Fibroblast of skin of right biceps (primary cell): Measurements from ENCODE around the gene MFRP.
A peak's percentile ranks its signal among the peaks of the same experiment; 100 is the strongest.

Source experiments
- DNase-seq: peaks from one replicate; pipeline ENCODE4 v3.0.0-alpha.2; 2013

The MFRP gene

GRCh38 chr11:119372260-119373058 is 26.0 kb upstream of the MFRP start:
- DNase-seq: no peak

DNA sequence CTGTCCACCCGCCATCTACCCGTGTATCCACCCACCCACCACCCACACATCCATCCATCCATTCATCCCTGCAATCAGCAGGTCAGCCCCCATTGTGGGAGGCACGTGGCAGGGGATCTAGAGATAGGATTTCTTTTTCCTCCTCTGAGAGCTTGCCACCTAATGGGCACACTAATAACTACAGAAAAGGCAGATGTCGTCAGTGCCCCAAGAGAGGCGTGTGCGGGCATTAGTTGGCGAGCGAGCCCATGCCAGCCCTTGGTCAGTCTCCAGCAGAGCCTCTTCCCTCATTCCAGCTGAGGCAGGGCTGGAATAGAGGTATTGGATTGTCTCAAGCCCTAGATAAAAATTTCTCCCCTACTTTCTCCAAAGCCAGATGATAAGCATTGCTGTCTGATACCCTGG is 25.3 kb upstream of the MFRP start:
- no peak for DNase-seq

DNA sequence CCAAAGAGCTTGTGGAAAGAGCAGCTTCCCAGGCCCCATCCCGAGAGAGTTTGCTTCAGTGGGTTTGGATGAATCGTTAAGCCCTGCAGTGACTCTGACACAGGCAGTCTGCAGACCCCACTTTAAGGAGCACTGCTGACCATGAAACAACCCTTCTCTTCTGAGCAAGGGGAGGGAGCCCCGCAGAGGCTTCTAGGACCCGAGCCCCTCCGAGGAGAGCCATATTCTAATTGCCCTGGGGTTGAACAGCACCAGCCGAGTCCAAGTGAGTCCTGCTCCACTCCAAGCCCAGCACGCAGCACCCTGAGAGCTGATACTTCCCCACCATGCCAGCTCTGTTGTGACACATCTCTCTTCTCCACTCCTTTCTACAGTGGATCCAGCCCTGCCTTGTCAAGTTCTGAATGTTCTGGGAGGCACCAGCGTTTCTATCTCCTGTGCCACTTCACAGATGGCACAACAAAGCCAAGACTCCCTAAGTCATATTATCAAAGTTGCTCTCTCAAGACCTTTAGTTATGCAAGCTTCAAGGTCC is 24.6 kb upstream of the MFRP start:
- no peak for DNase-seq

GRCh38 chr11:119370486-119371046 is 24.1 kb upstream of the MFRP start:
- DNase-seq: no peak

DNA sequence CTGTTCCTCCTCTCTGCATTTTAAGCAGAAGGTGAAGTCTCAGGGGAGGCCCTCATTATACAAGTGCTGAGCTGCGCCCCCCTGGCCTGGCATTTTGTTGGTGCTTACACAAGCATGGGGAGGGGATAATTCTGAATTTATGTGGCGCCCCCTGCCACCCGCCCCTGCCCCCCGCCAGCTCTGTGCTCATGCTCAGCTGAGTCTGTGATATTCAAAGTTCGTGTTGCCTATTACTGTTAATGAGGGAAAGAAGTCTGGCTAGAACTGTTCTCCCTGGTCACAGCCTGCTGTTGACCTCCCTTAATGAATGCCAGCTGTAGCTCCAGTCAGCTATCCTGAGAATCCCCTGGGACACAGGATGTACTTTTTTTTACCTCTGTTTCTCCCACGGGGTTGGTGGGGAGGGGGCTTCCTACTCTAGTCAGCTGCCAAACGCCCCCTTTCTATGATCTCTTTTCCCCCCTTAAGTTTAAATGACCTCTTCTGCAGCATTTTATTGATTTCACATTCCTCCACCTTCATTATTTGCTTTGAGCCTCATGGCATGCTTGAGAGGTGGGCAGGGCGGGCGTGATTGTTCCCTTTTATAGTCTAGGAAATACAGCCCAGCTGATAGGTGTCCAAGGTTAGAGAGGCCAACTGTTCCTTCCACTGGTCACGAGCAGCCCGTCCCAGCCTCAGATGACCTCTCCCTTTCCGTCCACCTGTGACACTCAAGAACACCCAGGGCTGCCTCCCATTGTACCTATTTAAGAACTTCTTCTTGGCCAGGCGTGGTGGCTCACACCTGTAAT is 22.8 kb upstream of the MFRP start:
- DNase-seq: no peak

DNA sequence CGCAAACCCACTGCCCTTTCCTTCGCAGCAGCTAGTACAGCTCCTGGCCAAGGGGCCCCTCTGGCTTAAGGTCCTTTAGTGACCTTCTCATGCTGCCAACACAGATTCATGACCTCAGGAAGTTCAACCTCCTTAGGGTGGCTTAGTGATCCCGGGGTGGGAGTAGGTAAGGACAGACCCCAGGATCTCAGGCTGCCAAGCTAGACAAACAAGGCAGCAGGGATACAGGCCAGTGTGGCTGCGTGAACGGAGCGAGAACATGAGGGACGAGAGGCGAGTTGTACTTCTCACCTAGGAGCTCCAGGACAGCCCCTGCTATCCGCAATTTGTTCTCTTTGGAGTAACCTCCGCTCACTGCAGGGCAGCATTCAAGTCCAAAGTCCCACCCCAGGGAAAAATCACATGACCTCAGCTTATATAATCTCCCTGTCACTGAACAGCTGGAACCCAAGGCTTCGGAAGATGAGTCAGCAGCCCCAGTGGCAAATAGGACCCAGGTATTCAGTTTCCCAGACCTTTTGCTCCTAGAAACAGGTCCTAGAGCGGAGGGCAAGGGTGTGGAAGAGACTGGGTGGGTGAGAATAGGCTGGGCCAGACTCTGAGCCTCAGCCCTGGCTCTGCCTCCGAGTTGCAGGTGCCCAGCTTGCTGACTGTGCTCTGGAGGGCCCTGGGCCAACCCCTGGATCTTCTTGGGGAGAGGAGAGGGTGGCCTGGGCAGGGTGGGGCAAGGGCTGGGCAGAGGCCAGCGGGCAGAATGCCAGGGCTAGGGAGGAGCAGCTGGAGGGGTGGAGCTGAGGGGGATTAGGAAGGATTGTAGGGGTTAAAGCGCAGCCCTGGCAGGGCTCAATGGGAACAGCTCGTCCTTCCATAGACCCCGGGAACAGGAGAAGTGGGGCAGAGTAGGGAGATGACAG is 21.9 kb upstream of the MFRP start:
- DNase-seq: no peak

DNA sequence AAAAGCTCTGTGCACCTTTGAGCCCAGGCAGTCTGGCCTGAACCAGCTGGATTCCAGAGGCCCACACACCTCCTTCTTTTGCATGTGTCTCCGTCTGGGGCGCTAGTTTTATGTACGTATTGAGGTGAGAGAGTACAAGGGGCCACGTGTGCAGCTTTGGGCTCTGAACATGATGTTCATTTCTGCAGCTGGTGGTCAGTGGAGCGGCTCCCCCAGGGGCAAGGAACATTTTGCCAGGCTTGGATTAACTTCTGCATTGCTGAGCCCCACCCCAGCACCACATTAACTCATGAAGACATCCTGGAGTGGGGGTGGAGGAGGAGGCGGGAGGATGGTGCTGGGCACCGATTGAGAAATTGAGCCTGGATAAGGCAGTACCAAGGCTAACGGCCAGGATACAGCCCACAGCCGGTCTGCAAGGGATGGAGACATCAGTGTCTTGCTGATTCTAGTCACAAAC is 21.2 kb upstream of the MFRP start:
- DNase-seq: no peak

DNA sequence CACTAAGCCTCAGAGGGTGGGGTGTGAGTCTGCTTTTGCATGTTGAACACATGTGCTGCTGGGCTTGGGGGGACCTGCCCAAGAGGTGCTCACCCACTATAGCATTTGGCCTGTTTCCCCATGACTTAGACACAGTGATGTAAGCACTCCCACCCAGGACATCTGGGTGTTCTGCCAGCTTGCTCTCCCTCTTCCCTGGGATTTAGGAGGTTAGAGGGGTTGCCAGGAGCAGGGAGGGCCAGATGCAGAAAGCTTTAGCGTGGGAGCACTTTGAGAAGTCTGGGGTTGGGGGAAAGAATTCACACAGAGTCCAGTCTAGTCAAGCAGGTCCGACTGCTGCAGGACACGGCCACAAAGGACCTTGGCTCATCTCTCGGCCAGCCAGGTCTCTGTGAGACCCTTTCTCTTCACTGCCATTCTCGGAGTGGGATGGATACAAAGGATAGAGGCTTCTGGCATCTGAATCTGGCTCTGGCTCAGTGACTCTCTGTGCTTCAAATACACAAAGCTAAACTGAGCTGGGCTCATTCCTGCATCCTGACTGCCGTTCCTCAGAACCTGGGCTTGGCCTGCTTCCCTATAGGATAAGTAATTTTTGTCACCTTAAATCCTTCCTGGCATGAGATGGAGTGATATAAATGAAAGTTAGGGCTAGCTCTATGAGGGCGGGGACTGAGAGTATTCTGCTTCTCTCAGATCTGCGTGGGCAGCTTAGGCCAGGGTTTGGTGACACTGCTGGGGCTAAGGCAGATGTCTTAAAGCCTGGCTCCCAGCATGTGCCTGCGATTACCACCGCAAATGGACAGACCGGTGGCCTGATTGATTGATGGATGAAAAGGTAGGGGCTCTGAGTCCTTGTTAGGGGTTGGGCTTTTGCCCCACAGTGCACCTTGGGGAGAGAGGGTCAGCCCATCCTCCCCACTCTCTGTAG is 20.4 kb upstream of the MFRP start:
- DNase-seq: no peak

- peak; percentile 43 for DNase-seq
These were observed 18.6 kb upstream of the MFRP start for GRCh38 chr11:119365071-119365591.

GRCh38 chr11:119363851-119364590 is 17.5 kb upstream of the MFRP start:
- DNase-seq: peak; percentile 53

GRCh38 chr11:119363081-119363850 is 16.8 kb upstream of the MFRP start:
- no peak for DNase-seq

DNA sequence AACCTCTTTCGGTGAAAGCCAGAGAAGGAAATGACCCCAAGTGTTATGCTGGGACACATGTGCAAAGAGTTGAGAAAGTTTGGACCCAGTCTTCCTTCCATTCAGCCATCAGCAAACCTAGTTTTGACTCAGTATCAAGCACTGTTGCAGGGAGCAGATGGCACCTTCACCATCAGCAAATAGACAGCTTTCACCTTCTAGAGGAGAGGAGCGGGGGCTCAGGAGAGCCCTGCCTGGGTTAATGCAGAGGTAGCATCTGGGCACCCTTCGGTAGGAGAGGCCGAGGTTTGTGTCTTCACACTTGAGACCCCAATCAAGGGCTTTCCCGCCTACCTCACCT is 16.2 kb upstream of the MFRP start:
- no peak for DNase-seq

DNA sequence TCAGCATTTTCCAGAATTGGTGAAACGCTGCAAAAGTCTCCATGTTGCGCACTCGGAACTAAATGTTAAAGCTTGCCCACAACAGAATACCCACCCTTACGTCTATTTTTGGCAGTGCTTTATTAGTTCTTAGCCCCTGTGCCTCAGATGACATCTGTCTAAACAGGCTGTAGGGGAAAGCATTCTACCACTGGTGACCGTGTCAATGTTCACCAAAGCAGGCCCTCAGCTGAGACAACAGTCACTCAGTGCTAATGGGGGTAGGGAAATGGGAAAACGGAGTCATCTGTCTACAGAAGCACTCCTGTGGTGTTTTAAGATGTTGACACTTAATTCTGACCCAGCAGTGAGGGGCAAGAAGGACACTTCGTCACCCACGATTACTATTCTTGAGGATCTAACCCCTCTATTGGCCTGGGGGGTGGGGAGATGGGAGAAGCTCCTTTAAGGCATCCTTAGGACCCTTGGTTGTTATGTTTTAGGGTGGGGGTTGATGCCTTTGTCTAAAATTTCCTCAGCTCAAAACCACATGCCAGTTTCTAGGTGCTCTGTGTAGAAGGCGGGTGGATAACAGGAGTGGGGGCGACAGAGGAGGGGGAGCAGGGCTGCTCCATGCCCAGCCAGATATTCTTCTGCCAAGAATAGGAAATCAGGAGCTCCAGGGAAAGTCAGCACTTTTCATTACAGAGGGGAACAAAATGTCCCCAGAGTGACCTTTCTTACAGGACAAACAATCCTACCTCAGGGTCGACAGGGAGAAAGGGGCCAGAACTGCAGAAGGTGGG is 15.6 kb upstream of the MFRP start:
- no peak for DNase-seq

DNA sequence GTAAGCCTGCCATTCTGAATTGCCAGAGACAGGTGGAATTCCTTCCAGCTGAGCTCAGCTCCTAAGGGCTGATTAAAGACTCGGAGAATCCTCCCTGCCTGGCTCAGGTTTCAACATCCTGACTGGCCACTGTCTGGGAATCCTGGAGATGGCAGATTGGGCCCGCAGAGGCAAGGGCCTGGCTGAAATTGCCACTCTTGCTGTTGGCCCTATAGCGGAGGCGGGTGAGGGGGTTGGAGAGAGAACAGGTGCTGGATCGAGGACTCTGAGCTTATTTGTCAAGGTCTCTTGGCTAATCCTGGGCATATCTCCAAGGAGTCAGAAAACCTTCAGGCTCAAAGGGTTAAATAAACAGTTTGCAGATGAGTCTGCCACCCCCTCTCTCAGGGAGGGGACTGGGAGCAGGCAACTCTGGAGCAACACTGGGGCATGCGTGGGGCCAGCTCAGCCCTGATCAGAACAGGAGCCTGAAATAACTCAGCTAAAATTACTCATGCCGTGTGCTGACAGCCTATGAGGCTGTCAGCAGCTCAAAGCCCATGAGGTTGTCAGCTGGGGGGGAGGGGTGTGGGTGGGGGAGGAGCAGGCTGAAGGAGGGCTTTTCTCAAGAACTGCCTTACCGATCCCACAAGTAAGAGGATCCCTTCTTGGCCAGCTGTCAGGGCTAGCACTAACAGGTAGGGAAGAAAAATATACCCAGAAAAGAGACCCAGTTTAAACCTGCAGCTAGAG is 14.7 kb upstream of the MFRP start:
- DNase-seq: peak; percentile 88

DNA sequence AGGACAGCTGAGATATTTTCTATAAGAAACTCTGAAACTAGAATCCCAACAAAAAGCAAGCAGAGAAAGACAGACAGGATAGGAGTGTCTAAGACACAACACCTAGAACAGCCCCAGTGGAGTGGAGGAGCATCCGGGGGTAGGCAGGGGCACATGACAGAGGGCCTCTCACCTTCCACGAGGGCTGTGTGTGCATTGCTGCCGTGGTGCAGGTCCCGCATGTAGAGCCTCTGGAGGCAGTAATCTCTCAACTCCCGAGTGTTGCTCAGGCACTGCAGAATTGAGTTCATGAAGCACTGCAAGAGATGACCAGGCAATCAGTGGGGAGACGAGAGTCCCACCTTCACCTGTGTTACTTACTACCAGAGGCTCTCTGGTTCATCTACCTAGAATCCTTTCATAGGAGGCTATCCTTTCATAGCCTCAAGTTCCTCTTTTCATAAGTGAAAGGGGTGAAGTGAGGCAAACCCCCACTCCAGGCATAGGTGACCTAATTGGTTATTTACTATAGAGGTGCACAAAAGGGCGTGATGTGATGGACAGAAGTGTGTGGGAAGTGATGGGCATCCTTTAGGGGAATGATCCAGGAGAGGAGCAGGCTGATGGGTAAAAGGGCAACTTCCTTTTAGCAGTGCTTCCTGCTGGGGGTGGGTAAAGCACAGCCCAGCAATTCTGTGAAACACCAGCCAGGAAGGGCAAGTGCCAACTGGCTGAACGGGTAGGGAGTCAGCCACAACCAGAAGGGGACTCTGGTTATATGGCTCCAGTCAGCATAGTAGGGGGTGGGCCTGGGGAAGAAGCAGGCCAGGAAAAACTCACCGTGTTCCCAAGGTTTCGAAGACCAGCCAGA is 13.1 kb upstream of the MFRP start:
- DNase-seq: no peak

- DNase-seq: no peak
These were observed 10.6 kb upstream of the MFRP start for GRCh38 chr11:119357074-119357473.
